OCI-LY1 (cell line): Measurements from ENCODE around the gene RASD2.

Source experiments
- EZH2 ChIP-seq: fragments of 200-600 bp; sonication (generic), shearing (Covaris generic); IDR thresholded peaks from 2 replicates; pipeline ENCODE4 v1.8.0; 2017; ENCODE audit warnings: borderline replicate concordance, mixed run types, mild to moderate bottlenecking, antibody characterized with exemption, low read length, moderate library complexity, mixed read lengths
- TF ChIP-seq, protein P1 (sequence below): fragments of 200-600 bp; sonication (generic), shearing (Covaris generic); IDR thresholded peaks from 2 replicates; pipeline ENCODE4 v1.5.1; 2017; ENCODE audit warnings: mild to moderate bottlenecking, antibody characterized with exemption, low read length, moderate library complexity, mixed read lengths

- no peak for TF ChIP-seq EZH2
- TF ChIP-seq, protein P1, sequence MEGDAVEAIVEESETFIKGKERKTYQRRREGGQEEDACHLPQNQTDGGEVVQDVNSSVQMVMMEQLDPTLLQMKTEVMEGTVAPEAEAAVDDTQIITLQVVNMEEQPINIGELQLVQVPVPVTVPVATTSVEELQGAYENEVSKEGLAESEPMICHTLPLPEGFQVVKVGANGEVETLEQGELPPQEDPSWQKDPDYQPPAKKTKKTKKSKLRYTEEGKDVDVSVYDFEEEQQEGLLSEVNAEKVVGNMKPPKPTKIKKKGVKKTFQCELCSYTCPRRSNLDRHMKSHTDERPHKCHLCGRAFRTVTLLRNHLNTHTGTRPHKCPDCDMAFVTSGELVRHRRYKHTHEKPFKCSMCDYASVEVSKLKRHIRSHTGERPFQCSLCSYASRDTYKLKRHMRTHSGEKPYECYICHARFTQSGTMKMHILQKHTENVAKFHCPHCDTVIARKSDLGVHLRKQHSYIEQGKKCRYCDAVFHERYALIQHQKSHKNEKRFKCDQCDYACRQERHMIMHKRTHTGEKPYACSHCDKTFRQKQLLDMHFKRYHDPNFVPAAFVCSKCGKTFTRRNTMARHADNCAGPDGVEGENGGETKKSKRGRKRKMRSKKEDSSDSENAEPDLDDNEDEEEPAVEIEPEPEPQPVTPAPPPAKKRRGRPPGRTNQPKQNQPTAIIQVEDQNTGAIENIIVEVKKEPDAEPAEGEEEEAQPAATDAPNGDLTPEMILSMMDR: no peak
These were observed 30.1 kb upstream of the RASD2 start for GRCh38 chr22:35510481-35510934.
